Measurements from ENCODE around the gene LYZL2.
"Not testable (repeated sequence)": the region's sequence is repeated elsewhere in the genome, so short reads cannot be mapped to it uniquely, and the experiment has no call there.

LYZL2 gene

DNA sequence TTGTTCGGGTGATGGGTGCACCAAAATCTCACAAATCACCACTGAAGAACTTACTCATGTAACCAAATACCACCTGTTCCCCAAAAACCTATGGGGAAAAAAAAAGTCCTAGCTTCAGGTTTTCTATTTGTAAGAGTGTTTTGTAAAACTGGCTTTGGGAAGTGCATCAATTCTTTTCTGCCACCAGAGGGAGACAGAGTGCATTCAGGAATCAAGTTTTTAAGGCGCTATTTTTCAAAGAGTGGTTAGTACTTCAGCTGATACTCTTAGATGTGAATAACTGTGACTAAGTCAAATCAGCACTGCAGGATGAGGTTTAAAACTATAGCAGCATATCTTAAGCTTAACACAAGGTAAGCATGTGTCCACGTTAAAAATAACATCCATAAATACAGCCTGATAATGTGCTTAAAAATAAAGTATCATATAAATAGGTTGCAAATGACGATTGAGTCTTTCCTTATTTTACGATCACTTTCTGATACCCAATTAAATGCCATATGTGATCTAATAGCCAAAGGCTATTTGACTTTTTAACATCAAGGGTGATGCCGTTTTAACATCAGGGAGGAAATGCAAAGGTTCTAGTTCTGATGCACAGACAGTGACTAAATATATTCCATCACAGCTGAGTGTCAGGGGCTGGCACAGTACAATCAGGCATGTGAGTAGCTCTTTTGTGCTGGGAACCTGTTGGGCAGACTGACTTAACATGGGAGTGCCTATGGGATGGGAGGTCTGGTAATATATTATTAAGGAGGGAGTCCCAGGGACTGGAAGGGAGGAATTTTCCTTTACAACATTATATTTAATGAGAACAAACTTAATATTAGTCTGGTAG is 10.6 kb upstream of the LYZL2 start:
- DNase-seq (ENCODE audit: low read depth in 2 of 2) = no peak

DNA sequence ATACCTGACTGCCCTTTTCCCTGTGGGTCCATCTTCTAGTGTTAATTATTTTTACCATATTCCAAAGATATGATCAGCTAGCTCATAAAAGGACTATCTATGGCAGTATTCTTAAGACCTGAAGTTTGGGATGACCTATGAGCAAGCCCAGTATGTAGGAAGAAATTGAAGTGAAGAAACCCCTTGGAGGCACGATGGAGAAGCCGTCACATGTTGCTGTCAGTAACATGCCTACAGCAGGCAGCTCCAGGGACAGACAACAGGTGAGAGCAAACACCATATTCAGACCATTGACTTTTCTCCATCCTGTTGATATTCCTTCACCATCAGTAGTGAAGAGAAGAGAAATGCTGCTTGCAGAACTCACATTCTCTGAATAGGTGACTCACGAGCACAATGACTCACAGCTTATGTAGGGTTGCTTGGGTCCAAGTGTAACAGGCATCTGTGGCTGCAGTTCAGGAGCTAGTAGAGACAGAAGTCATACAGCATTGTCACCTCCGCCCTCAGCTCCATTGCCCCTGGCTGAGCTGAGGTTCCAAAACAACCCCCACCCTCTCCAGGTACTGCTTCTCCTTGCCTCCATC is 8.4 kb upstream of the LYZL2 start:
- no peak for DNase-seq (ENCODE audit: low read depth in 2 of 2)

DNA sequence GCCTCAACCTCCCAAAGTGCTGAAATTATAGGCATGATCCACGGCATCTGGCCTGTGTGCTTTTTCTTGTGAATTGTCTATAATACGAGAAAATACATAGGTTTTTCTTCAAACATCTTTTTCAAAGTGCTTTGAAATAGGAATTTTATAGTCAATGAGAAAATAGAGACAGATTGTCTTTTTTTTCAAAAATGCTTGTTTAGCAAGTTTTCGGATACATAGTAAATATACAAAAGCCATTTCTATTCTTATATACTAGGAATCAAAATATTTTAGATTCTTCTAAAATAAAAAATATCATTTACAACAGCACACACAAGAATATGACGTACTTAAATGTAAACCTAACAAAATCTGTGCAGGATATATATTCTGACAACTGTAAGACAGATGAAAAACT is 1.6 kb upstream of the LYZL2 start:
- DNase-seq (ENCODE audit: low read depth in 2 of 2) = no peak

DNA sequence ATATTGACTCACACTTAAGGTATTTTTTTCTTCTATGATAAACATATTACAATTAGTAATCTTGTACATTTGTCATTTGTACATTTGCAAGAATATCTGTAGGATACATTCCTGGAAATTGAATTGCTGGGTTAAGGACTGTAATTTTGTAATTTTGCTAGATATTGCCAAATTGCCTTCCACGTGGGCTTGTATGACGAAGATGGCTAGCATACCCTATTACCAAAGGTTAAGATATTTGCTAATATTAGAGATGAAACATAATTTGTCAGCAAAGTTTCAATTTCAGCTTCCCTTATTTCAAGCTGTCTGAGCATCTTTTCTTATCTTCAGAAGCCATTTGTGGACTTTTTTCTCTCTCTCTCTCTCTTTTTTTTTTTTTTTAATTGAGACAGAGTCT is 1.0 kb upstream of the LYZL2 start:
- DNase-seq (ENCODE audit: low read depth in 2 of 2) = no peak

DNA sequence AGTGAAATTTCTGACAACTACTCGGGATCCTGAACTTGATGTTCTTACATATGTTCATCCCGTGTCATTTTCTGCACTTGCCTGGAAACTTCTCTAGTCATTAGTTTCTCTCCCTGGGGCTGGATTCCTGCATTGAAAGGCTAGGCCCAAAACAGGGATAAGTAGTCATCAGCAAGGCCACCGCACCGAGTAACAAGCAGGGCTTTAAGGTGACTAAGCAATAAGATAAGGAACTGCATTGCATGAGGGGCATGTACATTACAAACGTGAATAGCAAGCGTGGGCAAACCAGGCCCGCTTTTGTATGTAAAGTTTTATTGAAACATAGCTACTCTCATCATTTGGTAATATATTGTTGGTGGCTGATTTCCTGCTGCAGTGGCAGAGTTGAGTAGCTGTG is 977 bp downstream of the LYZL2 start:
- DNase-seq (ENCODE audit: low read depth in 2 of 2) = not testable (repeated sequence)

DNA sequence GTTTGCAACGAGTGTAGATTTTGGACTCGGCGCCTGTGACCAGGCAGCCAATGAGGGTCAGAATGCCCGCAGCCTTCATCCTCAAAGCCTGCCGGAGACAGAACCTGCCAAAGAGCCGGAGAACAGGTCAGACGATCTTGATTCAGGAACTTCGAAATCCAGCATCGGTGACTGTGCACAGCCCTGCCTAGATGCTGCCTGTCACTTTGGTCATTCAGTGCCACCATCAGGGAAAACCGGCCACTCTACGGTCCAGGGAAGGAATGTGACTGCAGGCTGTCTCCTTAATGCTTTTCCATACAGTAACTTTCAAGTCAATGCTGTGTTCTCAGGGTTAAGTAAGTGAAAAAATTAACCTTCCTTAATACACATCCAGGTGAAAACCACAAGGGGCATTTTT is 2.7 kb downstream of the LYZL2 start:
- DNase-seq (ENCODE audit: low read depth in 2 of 2) = not testable (repeated sequence)

DNA sequence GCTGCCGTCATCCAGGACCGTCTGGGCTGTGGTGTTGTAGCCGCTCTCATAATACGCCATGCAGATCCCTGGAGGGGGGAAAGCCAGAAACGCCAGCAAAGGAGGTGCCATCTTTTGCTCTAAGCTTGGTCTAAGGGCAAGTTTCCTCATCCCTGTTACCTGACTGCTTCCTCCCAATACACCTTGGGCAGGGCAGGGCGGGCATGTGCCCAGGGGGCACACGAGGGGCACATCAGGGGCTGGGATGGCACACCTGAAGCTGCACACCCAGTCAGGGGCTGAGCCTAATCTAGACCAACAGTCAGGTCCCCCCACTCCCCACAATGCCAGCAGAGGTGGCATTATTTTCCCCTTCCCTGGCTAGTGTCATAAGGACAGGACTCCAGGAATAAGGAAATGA is 3.4 kb downstream of the LYZL2 start:
- DNase-seq (ENCODE audit: low read depth in 2 of 2) = not testable (repeated sequence)

DNA sequence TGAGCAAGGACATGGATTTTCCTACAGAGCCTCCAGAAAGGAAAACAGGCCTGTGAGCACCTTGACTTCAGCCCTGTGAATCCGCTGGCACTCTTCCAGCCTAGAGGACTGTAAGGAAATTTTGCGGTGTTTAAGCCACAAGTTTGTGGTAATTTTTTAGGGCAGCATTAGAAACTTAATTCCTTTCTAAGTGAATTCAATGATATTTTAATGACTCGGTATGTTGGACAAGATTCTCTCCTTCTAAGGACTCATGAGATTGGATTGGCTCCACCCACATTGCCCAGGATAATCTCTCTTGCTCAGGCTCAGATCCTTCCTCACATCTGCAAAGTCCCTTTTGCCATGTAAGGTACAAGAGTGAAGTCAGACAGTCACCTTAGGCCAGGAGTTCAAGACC is 4.5 kb downstream of the LYZL2 start:
- DNase-seq (ENCODE audit: low read depth in 2 of 2) = no peak

DNA sequence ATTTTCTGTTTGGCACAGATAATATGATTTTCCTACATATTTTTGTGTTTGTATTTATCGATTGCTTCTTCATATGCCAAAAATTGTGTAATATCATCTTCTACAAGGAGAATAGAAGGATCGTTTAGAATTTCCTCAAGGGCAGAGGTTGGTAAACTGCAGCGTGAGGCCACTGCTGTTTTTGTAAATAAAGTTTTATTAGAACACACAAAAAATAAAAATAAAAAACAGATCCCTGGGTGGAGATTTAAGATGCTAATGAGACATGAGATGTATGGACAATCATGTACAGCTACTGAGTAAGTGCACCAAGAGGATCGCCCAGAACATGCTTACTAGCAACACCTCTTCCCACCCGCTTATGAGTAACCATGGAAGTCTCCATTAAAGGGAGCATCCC is 9.6 kb downstream of the LYZL2 start:
- DNase-seq (ENCODE audit: low read depth in 2 of 2) = no peak

DNA sequence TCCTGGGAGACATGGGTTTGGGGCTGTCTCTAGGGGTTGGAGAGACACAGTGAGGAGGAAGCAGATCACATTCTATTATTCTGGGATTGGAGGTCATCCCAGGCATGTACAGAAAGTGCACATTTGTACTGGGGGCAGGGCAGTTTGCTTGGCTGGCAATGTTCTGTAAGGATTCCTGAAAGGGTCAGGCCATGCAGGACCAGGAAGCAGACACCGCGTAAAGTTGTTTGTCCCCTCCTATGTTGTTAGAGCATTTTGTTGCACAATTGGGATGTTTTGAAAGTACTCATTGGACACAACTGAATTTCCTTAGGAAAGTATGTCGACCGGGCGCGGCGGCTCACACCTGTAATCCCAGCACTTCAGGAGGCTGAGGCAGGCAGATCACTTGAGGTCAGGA is 12.5 kb downstream of the LYZL2 start:
- DNase-seq (ENCODE audit: low read depth in 2 of 2) = no peak

DNA sequence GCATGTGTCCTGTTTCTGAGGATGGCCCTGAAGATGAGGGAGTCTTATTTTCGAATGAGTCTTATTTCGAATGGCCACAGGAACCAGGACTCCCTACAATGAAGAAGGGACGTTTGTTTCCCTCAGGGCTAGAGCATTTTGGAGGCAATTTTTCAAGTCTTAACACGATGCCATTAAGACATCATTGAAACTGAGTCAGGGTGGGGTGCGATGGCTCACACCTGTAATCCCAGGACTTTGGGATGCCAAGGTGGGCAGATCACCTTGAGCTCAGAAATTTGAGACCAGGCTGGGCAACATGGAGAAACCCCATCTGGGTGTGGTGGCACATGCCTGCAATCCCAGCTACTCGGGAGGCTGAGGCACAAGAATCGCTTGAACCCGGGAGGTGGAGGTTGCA is 18.5 kb downstream of the LYZL2 start:
- not testable (repeated sequence) for DNase-seq (ENCODE audit: low read depth in 2 of 2)

DNA sequence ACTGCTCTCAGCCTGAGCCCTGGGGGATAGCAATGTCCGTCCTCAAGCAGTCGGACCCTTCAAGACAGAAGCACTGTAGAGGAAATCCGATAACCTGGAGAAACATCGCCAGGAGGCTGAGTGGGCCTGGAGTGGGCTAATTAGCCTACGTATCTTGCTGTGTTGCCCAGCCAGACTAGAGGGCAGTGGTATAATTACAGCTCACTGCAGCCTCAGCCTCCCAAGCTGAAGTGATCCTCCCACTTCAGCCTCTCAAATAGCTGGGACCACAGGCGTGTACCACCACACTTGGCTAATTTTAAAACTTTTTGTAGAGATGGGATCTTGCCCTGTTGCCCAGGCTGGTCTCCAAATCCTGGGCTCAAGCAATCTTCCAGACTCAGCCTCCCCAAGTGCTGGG is 21.7 kb downstream of the LYZL2 start:
- no peak for DNase-seq (ENCODE audit: low read depth in 2 of 2)

DNA sequence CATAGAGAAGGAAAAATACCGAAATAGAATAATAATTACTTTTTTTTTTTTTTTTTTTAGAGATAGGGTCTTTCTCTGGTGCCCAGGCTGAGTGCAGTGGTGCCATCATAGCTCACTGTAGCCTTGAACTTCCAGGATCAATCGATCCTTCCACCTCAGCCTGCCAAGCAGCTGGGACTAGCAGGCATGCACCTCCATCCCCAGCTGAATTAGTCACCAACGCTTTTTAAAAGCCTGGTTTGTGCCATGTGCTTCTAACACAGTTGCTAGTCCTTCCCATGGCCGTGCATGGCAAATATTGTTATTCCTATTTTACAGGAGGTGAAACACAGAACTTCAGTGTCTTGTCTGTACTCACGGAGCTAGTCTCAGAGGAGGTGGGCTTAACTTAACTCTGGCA is 23.2 kb downstream of the LYZL2 start:
- no peak for DNase-seq (ENCODE audit: low read depth in 2 of 2)

DNA sequence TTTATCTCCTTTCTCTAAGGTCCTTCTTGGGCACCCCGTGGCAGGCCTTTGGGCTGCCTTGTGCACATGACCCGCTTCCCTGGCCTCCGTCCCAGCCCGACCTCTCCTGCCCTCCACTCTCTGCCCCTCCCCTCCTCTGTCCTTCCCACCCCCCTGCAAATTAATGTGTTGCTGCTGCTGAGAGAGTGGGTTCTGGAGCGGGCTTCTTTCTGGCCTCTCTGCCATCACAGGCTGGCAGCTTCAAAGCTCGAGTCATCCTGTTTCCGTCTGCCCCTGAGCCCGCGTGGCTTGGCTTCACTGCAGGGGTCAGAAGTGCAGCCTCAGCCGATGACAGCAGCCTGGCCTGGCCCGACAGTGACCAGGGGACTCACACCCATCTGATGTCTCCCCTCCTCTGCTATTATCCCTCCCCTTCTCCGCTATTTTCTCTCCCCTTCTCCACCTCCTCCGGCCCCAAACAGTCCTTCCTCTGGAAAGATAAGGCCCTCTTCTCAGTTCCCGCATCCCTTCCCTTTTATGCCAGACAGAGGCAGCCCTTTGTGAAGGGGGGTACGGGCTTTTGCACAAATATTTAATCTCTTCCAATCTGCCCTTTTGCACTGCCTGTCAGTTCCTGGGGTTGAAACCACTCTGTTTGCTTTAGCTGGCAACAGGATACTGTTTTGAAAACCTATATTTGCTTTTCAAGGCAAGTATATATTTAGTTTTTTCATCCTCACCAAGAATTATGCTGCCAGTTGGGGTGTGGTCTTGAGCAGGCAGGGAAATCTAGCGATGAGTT is 24.0 kb downstream of the LYZL2 start:
- DNase-seq (ENCODE audit: low read depth in 2 of 2) = not testable (repeated sequence)

DNA sequence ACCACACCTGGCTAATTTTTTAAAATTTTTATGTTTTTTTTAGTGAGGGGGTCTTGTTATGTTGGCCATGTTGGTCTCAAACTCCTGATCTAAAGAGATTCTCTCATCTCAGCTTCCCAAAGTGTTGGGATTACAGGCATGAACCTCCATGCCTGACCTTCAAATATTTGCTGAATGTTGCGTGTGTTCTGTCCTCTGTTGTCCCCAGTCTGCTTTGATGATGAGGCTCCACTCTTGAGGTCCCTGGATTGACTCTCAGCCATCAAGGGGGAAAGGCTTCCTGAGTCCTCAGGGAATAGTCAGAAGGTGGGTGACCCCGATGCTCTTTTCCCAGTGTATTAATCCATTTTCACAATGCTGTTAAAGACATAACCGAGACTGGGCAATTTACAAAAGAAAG is 26.0 kb downstream of the LYZL2 start:
- no peak for DNase-seq (ENCODE audit: low read depth in 2 of 2)

DNA sequence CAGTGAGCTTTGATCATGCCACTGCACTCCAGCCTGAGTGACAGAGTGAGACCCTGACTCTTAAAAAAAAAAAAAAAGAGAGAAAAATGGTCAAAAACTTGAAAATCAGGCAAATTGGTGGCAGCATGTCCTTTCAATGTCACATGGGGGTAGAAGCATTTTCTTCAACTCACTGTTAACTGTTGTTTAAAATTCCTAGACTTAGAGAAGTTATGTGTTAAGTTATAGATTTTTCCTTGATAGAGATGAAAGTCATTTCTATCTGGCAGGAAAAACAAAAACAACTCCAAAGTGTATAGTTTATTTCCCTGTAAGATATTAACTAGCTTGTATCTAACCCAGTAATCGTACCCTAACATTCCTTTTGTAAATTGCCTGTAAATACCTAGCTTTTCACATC is 26.8 kb downstream of the LYZL2 start:
- DNase-seq (ENCODE audit: low read depth in 2 of 2) = no peak

DNA sequence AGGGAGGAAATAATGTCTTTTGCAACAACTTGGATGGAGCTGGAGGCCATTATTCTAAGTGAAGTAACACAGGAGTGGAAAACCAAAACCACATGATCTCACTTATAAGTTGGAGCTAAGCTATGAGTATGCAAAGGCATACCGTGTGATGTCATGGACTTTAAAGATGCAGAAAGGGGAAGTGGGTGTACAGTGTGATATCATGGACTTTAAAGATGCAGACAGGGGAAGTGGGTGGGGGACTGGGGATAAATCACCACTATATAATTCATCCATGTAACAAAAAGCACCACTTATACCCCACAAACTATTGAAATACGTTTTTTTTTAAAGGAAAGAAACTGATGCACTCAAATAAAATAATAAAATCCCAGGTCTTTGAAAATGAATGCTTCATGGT is 29.5 kb downstream of the LYZL2 start:
- no peak for DNase-seq (ENCODE audit: low read depth in 2 of 2)

DNA sequence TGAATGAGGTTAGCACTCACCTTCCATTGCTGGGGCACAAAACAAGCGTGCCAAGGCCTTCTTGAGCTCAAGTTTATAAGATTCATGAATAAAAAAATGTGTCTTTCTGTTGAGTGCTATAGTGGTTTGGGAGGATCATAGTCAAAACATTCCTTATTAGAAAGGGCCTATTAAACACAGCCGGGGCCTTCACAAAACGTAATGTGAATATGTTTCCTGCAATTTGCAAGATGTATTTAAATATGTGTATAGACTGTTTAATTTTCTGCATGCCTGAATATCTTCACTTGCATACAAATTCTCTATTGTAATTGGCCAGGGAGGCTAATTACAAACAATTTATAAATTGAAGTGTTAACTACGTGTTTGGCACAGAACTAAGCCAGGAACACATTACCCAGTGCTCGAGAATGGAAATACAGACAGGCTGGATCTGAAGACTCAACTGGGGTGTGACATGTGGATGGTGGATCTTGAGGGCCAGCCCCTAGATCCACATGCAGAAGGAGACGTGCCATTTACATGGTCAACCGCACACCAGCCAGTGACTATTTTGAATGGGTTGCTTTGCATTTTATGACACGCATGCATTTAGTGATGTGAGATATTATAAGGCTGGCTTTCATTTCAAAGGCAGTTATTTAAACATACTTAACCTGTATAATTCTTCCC is 31.3 kb downstream of the LYZL2 start:
- no peak for DNase-seq (ENCODE audit: low read depth in 2 of 2)

DNA sequence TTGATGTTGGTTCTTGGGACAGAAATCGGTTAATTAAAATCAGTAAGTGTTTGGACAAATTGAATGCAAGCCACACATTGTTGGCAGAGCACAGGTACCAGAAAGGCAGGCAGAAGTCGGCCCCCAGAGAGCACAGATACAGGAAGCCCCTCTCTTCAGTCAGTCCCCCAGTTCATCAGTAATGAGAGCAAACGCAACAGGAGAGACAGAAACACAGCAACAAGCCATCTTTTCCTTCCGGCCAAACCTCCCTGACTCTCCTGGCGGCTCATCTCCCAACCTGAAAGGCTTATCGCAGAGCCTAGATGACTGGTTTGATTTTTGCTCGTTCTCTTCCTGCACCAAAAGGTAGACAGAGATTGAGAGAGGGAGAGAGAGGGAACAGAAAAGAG is 32.1 kb downstream of the LYZL2 start:
- not testable (repeated sequence) for DNase-seq (ENCODE audit: low read depth in 2 of 2)

DNA sequence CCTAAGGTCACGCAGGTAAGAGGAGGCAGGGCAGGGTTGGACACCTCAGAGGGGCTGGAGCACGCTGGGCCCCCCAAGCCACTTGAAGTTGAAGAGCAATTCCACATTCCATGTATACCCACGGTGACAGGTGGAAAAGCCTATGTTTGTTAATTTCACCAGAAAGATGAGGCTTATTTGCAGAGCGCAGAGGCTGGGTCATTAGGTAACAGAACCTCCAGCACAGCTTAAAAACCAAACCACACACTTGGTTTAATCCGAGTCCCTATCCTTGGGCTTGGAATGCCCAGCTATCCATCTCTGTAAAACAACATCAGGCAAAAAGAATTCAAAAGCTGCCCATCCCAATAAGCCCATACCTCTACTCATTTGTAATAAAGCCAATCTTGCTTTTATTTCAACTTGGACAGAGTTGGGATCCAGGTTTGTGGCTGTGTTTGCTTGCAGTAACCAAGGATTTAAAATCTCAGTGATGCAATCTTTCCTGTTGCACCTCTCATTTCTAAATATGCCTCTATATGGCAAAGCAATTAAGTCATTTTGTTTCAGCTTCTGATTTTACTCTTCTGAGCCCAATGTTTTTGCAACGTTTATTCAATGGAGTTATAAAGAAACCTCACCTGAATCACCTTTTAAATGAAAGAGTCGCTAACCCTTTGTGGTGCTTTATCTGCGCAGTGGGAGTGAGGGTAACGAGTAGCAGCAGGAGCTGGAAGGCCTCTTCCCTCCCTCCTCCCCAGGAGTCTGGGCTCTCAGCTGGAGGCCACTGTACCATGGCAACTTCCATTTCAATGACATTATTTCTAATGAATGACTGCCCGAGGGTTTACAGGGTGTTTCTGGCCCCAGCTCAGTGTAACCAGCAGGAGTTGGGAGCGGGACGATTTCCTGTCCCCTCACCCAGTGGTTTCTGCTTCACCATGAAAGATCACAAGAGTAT is 32.8 kb downstream of the LYZL2 start:
- DNase-seq (ENCODE audit: low read depth in 2 of 2) = not testable (repeated sequence)

DNA sequence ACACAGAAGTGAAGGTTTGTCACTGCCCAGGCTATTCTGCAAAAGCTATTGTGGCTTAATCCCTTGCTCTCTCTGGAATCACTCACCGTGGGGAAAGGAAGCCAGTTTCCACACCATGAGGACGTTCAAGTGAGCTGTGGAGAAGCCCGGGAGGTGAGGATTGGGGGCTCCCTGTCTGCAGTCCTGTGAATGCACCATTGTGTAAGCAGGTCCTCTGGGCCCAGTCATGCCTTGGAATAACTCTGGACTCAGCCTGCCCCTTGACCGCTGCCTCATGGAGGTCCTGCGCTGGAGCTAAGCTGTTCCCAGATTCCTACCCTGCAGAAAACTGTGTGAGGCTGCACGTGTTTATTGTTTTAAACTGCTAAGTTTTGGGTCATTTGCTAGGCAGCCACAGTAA is 33.5 kb downstream of the LYZL2 start:
- no peak for DNase-seq (ENCODE audit: low read depth in 2 of 2)
